NCI-H1092 (cell line): ENCODE data around the gene HNRNPCL4.
"Not testable (repeated sequence)": the region's sequence is repeated elsewhere in the genome, so short reads cannot be mapped to it uniquely, and the experiment has no call there.

Experiments
- DNase-seq: peaks from one replicate; lab custom pipeline; 2025; lab: John Stamatoyannopoulos, UW

Gene HNRNPCL4

GRCh38 chr1:13165531-13165930 lies at the start of gene HNRNPCL4:
Gene HNRNPCL4 (minus strand): TSS chr1:13165631. CDS start chr1:13165467, 164 bp downstream.
- DNase-seq: not testable (repeated sequence)

- DNase-seq: not testable (repeated sequence)
These were observed 43.3 kb upstream of the HNRNPCL4 start for GRCh38 chr1:13208712-13209111.

GRCh38 chr1:13201309-13201708 lies 35.9 kb upstream of the HNRNPCL4 start, which contains the start of gene PRAMEF13:
Gene PRAMEF13 (minus strand): TSS chr1:13201409. CDS start chr1:13199589, 1,820 bp downstream.
- DNase-seq: not testable (repeated sequence)

- not testable (repeated sequence) for DNase-seq
These were observed 6.1 kb upstream of the HNRNPCL4 start, which contains the start of gene PRAMEF9 for GRCh38 chr1:13171548-13171947. Gene PRAMEF9 (plus strand): TSS chr1:13171848. CDS start chr1:13175281, 3,433 bp downstream.

GRCh38 chr1:13155909-13156308 lies 9.5 kb downstream of the HNRNPCL4 start, which contains the start of gene PRAMEF26:
Gene PRAMEF26 (minus strand): TSS chr1:13156009. CDS start chr1:13153095, 2,914 bp downstream.
- not testable (repeated sequence) for DNase-seq

- DNase-seq: not testable (repeated sequence)
These were observed 48.7 kb downstream of the HNRNPCL4 start, which contains the start of gene HNRNPCL2 for GRCh38 chr1:13116754-13117153. Gene HNRNPCL2 (minus strand): TSS chr1:13116854. CDS start chr1:13116400, 454 bp downstream.
